GM12878 (cell line): ENCODE data around the gene TTLL8. TPM values are rescaled to one million over a fixed set of nuclear protein-coding genes. Genes with fewer than 3 reads are reported as not detected.

Source experiments
- ATAC-seq: fragments of 200-7000 bp; cut with Tn5 transposase; 3 replicates; pipeline ENCODE4 v1.9.1; 2020; ENCODE audit warnings: mild to moderate bottlenecking, moderate library complexity
- BruUV-seq: library from RNA; stranded (reverse); fragments of 400-500 nt; replicated peaks from 2 replicates; lab custom pipeline; 2021; lab: Mats Ljungman, UMichigan
- CTCF ChIA-PET: fragments of 300-600 bp; sonication (Branson Sonifier 250); formaldehyde crosslinking; extraction: SDS; loops from one replicate; lab custom pipeline; 2021; ENCODE audit warnings: inconsistent platforms; lab: Yijun Ruan, JAX
- POLR2A ChIA-PET: fragments of 350-600 bp; formaldehyde crosslinking; extraction: SDS; loops from one replicate; lab custom pipeline; 2021; ENCODE audit warnings: inconsistent platforms; lab: Charles Lee
- RAD21 ChIA-PET: fragments of 300-600 bp; sonication (Branson Sonifier 250); formaldehyde crosslinking; loops from one replicate; lab custom pipeline; 2023; ENCODE audit warnings: antibody characterized with exemption; ENCODE audit not compliant: unreplicated experiment; lab: Charles Lee
- SMC1A ChIA-PET: fragments of 300-600 bp; sonication (Branson Sonifier 250); formaldehyde crosslinking; loops from one replicate; lab custom pipeline; 2023; ENCODE audit not compliant: unreplicated experiment, uncharacterized antibody; lab: Charles Lee
- DNase-seq: peaks from one replicate; pipeline ENCODE4 v3.0.0-alpha.2; 2011; ENCODE audit warnings: low read depth, low spot score
- FAIRE-seq: peaks from 3 replicates; lab custom pipeline; 2011; peaks lifted over from hg19 to GRCh38; lab: Jason Lieb, UNC
- H2AFZ ChIP-seq: 2 replicates; pipeline ENCODE4 v1.6.0; 2011; ENCODE audit warnings: low read depth, low read length, control low read depth; ENCODE audit not compliant: control insufficient read depth
- H3K27ac ChIP-seq: 2 replicates; pipeline ENCODE4 v1.5.1; 2011; ENCODE audit warnings: control low read depth; ENCODE audit not compliant: control insufficient read depth, insufficient read depth
- H3K27me3 ChIP-seq, 2 experiments: replicated peaks in 1 of 2; 2 replicates each; pipeline versions ENCODE4 v1.6.0 to v1.6.1; 2011; ENCODE audit warnings: low read length in 1 of 2; ENCODE audit not compliant: control insufficient read depth in 2 of 2, insufficient read depth in 2 of 2
- H3K36me3 ChIP-seq, 2 experiments: 2 replicates each; pipeline ENCODE4 v1.5.1; 2011; ENCODE audit warnings: low read length in 1 of 2; ENCODE audit not compliant: control insufficient read depth in 2 of 2, insufficient read depth in 2 of 2
- H3K4me1 ChIP-seq: 2 replicates; pipeline ENCODE4 v1.6.1; 2011; ENCODE audit warnings: mild to moderate bottlenecking, low read length, moderate library complexity, mixed read lengths; ENCODE audit not compliant: control insufficient read depth, insufficient read depth
- H3K4me2 ChIP-seq: 2 replicates; pipeline ENCODE4 v1.6.0; 2011; ENCODE audit warnings: control low read depth; ENCODE audit not compliant: control insufficient read depth, insufficient read depth
- H3K4me3 ChIP-seq: fragments of 200-600 bp; sonication (generic); 2 replicates; pipeline ENCODE4 v1.5.1; 2016
- H3K79me2 ChIP-seq: 2 replicates; pipeline ENCODE4 v1.6.0; 2011; ENCODE audit warnings: low read length; ENCODE audit not compliant: control insufficient read depth, insufficient read depth
- H3K9ac ChIP-seq: 2 replicates; pipeline ENCODE4 v1.8.0; 2011; ENCODE audit warnings: low read length, control low read depth, mixed read lengths; ENCODE audit not compliant: control insufficient read depth, insufficient read depth
- H3K9me3 ChIP-seq: replicated peaks from 3 replicates; pipeline ENCODE4 v1.5.1; 2011; ENCODE audit warnings: mild to moderate bottlenecking, low read length; ENCODE audit not compliant: control insufficient read depth, insufficient read depth
- H4K20me1 ChIP-seq: 2 replicates; pipeline ENCODE4 v1.6.0; 2011; ENCODE audit not compliant: control insufficient read depth, insufficient read depth
- EGR1 ChIP-seq, 2 experiments: IDR thresholded peaks; 1 replicate in 1 of 2; 2 replicates in 1 of 2; pipeline ENCODE4 v1.6.1; 2011 to 2012; ENCODE audit warnings: low read depth in 2 of 2, low read length in 2 of 2, borderline replicate concordance in 1 of 2, mild to moderate bottlenecking in 1 of 2, moderate library complexity in 1 of 2
- IKZF1 ChIP-seq: fragments of 450-650 bp; conservative IDR thresholded peaks from 2 replicates; pipeline ENCODE4 v1.6.1; 2017; ENCODE audit warnings: antibody characterized with exemption, mild to moderate bottlenecking
- IKZF2 ChIP-seq, 2 experiments: fragments of 450-650 bp; IDR thresholded peaks; 2 replicates each; pipeline ENCODE4 v1.6.1; 2017; ENCODE audit warnings: mild to moderate bottlenecking in 2 of 2, moderate library complexity in 2 of 2
- POU2F2 ChIP-seq: IDR thresholded peaks from 3 replicates; pipeline ENCODE4 v1.6.1; 2011; ENCODE audit warnings: low read depth, mild to moderate bottlenecking, low read length, borderline replicate concordance
- RUNX3 ChIP-seq: IDR thresholded peaks from 2 replicates; pipeline ENCODE4 v1.6.1; 2012; ENCODE audit warnings: low read length, inconsistent platforms
- SMARCA5 ChIP-seq: fragments of 450-650 bp; IDR thresholded peaks from 2 replicates; pipeline ENCODE4 v1.6.1; 2017; ENCODE audit warnings: mild to moderate bottlenecking
- ZNF24 ChIP-seq: fragments of 450-650 bp; IDR thresholded peaks from 2 replicates; pipeline ENCODE4 v1.6.1; 2017; ENCODE audit warnings: antibody characterized with exemption, mild to moderate bottlenecking
- ZSCAN29 ChIP-seq: fragments of 450-650 bp; IDR thresholded peaks from 2 replicates; pipeline ENCODE4 v1.6.1; 2017; ENCODE audit warnings: mild to moderate bottlenecking, moderate library complexity
- WGBS: methylation state at CpG from one replicate; pipeline ENCODE4 v1.1.6; 2016; ENCODE audit warnings: low lambda C conversion rate; ENCODE audit not compliant: insufficient replicate concordance, insufficient coverage; ENCODE audit errors: missing lambda C conversion rate; 5-methylcytosine and 5-hydroxymethylcytosine counted together
- in situ Hi-C: fragments of 300-500 bp; cut with MboI; formaldehyde crosslinking; loops from 9 replicates; pipeline ENCODE4 v1.14.3; 2018; ENCODE audit warnings: mixed read lengths
- intact Hi-C: fragments of 100-400 bp; cut with micrococcal nuclease; formaldehyde crosslinking; loops from one replicate; pipeline ENCODE4 v1.14.2; 2022; ENCODE audit not compliant: unreplicated experiment
- polyA plus RNA-seq, 11 experiments: library from polyadenylated mRNA; depleted of rRNA in 4 of 11; unstranded in 6 of 11; stranded (reverse) in 5 of 11; fragments of >200 nt; fragmentation: Nextera tagmentation in 4 of 11; fragmentation: Illumina TruSeq in 1 of 11; extraction: Ambion mirVana in 4 of 11; extraction: Trizol in 1 of 11; gene quantifications; 1 replicate in 1 of 11; 2 replicates in 10 of 11; pipeline versions ENCODE4 v1.2.1 to v1.2.3, GENCODE V29; 2011 to 2016; ENCODE audit warnings: inconsistent platforms in 2 of 11, missing spikeins in 2 of 11, low read depth in 1 of 11
- total RNA-seq, 4 experiments: library from RNA; depleted of rRNA in 3 of 4; stranded (reverse); fragments of >200 nt in 3 of 4; fragmentation: Illumina TruSeq in 1 of 4; extraction: Trizol in 1 of 4; gene quantifications; 2 replicates each; pipeline versions ENCODE4 v1.2.1 to v1.2.3, GENCODE V29; 2013 to 2021

Gene TTLL8
- total and polyA plus RNA-seq, 10 of the 15 experiments (the other 5 are each of a cell fraction or from before 2014, with no cell fraction given): not detected

GRCh38 chr22:50011447-50012210 is 46.5 kb downstream of the TTLL8 start:
- FAIRE-seq: no peak
- peak overlapping the region; percentile 54; the same call in 1 of the 2 replicates for H3K9ac ChIP-seq
- in situ Hi-C loops: no loop called here

More at GRCh38 chr22:50011447-50012210, 46.5 kb downstream of the TTLL8 start:
- Histone ChIP-seq H3K9me3 (no peaks in the 10 kb centered on the region), H3K27me3 (no peaks in the 10 kb centered on the region; a peak in 1 of 4 replicates), H3K4me2 (peak overlapping the region; percentile 30; the same call in 1 of the 2 replicates), H3K36me3 (no peaks in the 10 kb centered on the region), H3K27ac (peak overlapping the region; percentile 25), H2AFZ (peak overlapping the region; percentile 29), H3K4me3 (peak overlapping the region; percentile 48; the same call in 1 of the 2 replicates), H3K79me2 (no peaks in the 10 kb centered on the region), H4K20me1 (no peaks in the 10 kb centered on the region), H3K4me1 (peaks cover 23% of the 10 kb centered on the region)
- ChIA-PET SMC1A (no interaction called here), POLR2A (interaction anchor here (0.9 to 1.4 kb wide), 3 partner anchors 40 to 53 kb away, joined by 3 to 6 read pairs (median 3); no protein-coding TSS in a partner anchor), CTCF (interaction anchor here (3.0 kb wide), 1 partner anchor 81 kb away, joined by 11 read pairs; no protein-coding TSS in a partner anchor), RAD21 (interaction anchor here (1.4 to 1.5 kb wide), 2 partner anchors 19 to 35 kb away, joined by 4 to 6 read pairs; no protein-coding TSS in a partner anchor)
- DNase-seq (no peak), ATAC-seq (peak; percentile 2; the same call in 2 of the 3 replicates)
- intact Hi-C loops: no loop called here
- no TSS peak for BruUV-seq
- WGBS: 48% methylated on average over 18 of the region's 18 CpGs
- TF ChIP-seq RUNX3: no peak
- TF ChIP-seq EGR1 (IDR thresholded peaks at IDR 0.05; ENCODE audit: borderline replicate concordance in 1 of 2, low read depth in 2 of 2, low read length in 2 of 2): no peak
- TF ChIP-seq IKZF2 (IDR thresholded peaks at IDR 0.05): peak in 1 of 2 experiments; percentile 5; a peak in 1 of 4 replicates
- TF ChIP-seq IKZF1: peak; percentile 47; the same call in 1 of the 2 replicates
- TF ChIP-seq ZNF24: no peak
- TF ChIP-seq POU2F2: no peak
- TF ChIP-seq ZSCAN29: no peak
- no peak for TF ChIP-seq SMARCA5
